Adrenal gland (tissue), 12 donors: ENCODE data around the gene ZNF341. TPM values are rescaled to one million over a fixed set of nuclear protein-coding genes. Genes with fewer than 3 reads are reported as not detected.

Experiments used
- DNase-seq, 7 donors: peaks; one replicate each; pipeline ENCODE4 v3.0.0-alpha.2; 2019 to 2020
- H3K27ac ChIP-seq, 5 donors: fragments of 200-600 bp; sonication (generic) in 4 of 5; 1 replicate in 3 of 5; 2 replicates in 2 of 5; pipeline versions ENCODE4 v1.5.1 to v1.8.0; 2016 to 2020; ENCODE audit warnings: mild to moderate bottlenecking in 1 of 5
- H3K27me3 ChIP-seq: fragments of 200-600 bp; 2 replicates; pipeline ENCODE4 v1.8.0; 2021
- H3K36me3 ChIP-seq, 2 donors: fragments of 200-600 bp; replicated peaks in 1 of 2; 1 replicate in 1 of 2; 2 replicates in 1 of 2; pipeline versions ENCODE4 v1.5.1 to v1.8.0; 2018 to 2022
- H3K4me1 ChIP-seq, 2 donors: fragments of 200-600 bp; replicated peaks in 1 of 2; 1 replicate in 1 of 2; 2 replicates in 1 of 2; pipeline versions ENCODE4 v1.5.1 to v1.8.0; 2018 to 2021
- H3K4me3 ChIP-seq, 4 donors: fragments of 200-600 bp; sonication (generic) in 3 of 4; one replicate each; pipeline ENCODE4 v1.5.1; 2016 to 2018
- H3K9me3 ChIP-seq, 3 donors: fragments of 200-600 bp; sonication (generic) in 1 of 3; replicated peaks in 1 of 3; 1 replicate in 2 of 3; 2 replicates in 1 of 3; pipeline versions ENCODE4 v1.5.1 to v1.8.0; 2016 to 2021
- CTCF ChIP-seq, 6 experiments: fragments of 450-650 bp in 4 of 6; fragments of 200-600 bp in 2 of 6; sonication (generic) in 1 of 6; IDR thresholded peaks; 1 replicate in 5 of 6; 2 replicates in 1 of 6; pipeline versions ENCODE4 v1.5.1 to v1.8.0; 2016 to 2021; ENCODE audit warnings: antibody characterized with exemption in 6 of 6, mild to moderate bottlenecking in 2 of 6, moderate library complexity in 1 of 6
- POLR2A ChIP-seq, 2 donors: fragments of 450-650 bp; IDR thresholded peaks; one replicate each; pipeline ENCODE4 v1.6.1; 2017; ENCODE audit warnings: antibody characterized with exemption in 2 of 2, mild to moderate bottlenecking in 2 of 2, moderate library complexity in 1 of 2
- WGBS, 4 donors: extraction: QIAGEN DNeasy Blood & Tissue Kit in 2 of 4; methylation state at CpG; one replicate each; pipeline versions ENCODE4 v1.1.5 to v1.1.7; 2013 to 2017; 5-methylcytosine and 5-hydroxymethylcytosine counted together
- intact Hi-C, 2 donors: fragments of 100-400 bp; cut with DNase I; formaldehyde crosslinking; loops; one replicate each; pipeline versions ENCODE4 v1.14.1 to v1.15.0; 2022 to 2023
- polyA plus RNA-seq, 3 donors: library from polyadenylated mRNA; stranded (reverse); fragments of 200-250 nt in 2 of 3; fragments of 350-450 nt in 1 of 3; fragmentation: Illumina TruSeq in 1 of 3; extraction: RNeasy Lipid Tissue Mini Kit (QIAGEN cat#74804) in 1 of 3; gene quantifications; one replicate each; pipeline ENCODE4 v1.2.3, GENCODE V29; 2013 to 2014
- total RNA-seq, 9 donors: library from RNA; depleted of rRNA in 4 of 9; stranded (reverse); fragments of >200 nt in 4 of 9; fragments of 120-200 nt in 1 of 9; fragmentation: NEBNext Ultra II Directional in 1 of 9; extraction: Animal tissue kit (Norgen Biotek cat#: 25700) in 1 of 9; gene quantifications; one replicate each; pipeline versions ENCODE4 v1.1.0 to v1.2.4, GENCODE V29; 2013 to 2023
- donor health status: healthy with polysubstance abuse.
- donor health status: Bipolar disorder and iron deficiency.
- donor health status: DM: yes; HTN: yes; CAD: no.
- donor health status: DM: no; HTN: no; CAD: no.
- donor health status: DM: no; HTN: no; CAD: no.
- donor health status: DM: yes; HTN: yes; CAD: no.

ZNF341 gene
- total and polyA plus RNA-seq, 12 donors = 1.1 to 9.2 (median 2.5) TPM

GRCh38 chr20:33693289-33693688 lies 38.5 kb upstream of the ZNF341 start:
- TF ChIP-seq POLR2A (IDR thresholded peaks at IDR 0.05) = no peak
- no peak for TF ChIP-seq CTCF (IDR thresholded peaks at IDR 0.05)
- 68 to 77% (median 70%) methylated on average over 5 of the region's 5 CpGs for WGBS, 4 donors
- no peaks in the 10 kb centered on the region for H3K36me3 ChIP-seq
- intact Hi-C loops = no loop called here
- no peaks in the 10 kb centered on the region for H3K9me3 ChIP-seq
- DNase-seq = peak in 1 of 7 donors; percentile 48
- H3K4me3 ChIP-seq = no peak overlapping the region
- peaks cover 20 to 33% of the 10 kb centered on the region in 2 donors for H3K4me1 ChIP-seq
- no peak overlapping the region for H3K27ac ChIP-seq
- no peaks in the 10 kb centered on the region for H3K27me3 ChIP-seq

DNA sequence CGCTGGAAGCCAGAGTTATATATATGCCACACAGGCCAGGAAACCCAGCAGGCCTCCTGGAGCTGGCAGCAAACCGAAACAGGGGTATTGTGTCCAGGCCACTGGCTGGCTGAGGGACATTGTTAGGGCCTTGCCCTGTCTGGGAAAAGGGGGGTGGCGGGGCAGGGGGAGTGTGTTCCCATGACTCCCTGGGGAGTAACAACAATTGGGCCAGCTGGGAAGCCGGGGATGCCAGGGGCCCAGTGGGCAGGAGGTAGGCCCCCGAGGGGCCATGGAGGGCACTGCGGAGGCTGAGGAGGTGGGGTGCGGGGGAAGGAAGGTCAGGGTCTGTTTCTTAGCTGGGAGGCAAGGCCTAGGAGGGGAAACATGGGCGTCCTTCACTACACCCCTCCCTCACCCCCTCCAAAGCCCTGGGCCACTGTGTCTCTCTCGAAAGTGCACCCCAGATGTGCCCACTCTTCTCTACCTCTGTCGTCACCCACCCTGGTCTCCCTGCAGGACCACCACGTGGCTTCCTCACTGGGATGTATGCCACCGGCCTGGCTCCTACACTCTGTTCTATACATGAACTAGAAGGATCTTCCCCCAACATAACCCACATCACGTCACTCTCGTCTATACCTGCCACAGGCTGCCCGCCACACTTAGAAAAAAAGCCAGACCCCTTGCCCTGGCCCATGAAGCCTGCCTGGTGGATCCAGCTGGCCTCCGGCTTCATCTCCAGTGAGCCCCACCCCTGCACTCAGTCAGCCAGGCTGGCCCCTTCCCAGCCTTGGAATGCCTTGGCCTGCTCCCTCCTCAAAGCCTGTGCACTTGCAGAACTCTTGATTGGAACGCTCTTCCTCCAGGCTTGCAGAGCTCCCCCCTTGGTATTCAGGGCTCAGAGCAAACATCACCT lies 37.8 kb upstream of the ZNF341 start:
- intact Hi-C loops = no loop called here
- 78 to 87% (median 81%) methylated on average over 14 to 17 of the region's 17 CpGs for WGBS, 4 donors
- no peaks in the 10 kb centered on the region for H3K36me3 ChIP-seq
- H3K4me3 ChIP-seq = no peak overlapping the region
- no peak for TF ChIP-seq CTCF (IDR thresholded peaks at IDR 0.05)
- no peak for TF ChIP-seq POLR2A (IDR thresholded peaks at IDR 0.05)
- H3K4me1 ChIP-seq = peaks cover 13 to 26% of the 10 kb centered on the region in 2 donors
- no peaks in the 10 kb centered on the region for H3K27me3 ChIP-seq
- H3K9me3 ChIP-seq = no peaks in the 10 kb centered on the region
- peak overlapping the region in 1 of 5 donors; percentile 39 for H3K27ac ChIP-seq
- peak in 1 of 7 donors; percentile 53 for DNase-seq

GRCh38 chr20:33694639-33695012 lies 37.2 kb upstream of the ZNF341 start:
- H3K27ac ChIP-seq = peak overlapping the region in 1 of 5 donors; percentile 45
- H3K4me1 ChIP-seq = peaks cover 6 to 19% of the 10 kb centered on the region in 2 donors
- no peak for DNase-seq
- TF ChIP-seq POLR2A (IDR thresholded peaks at IDR 0.05) (no peak), CTCF (IDR thresholded peaks at IDR 0.05) (no peak)
- no peak overlapping the region for H3K4me3 ChIP-seq
- 78 to 89% (median 85%) methylated on average over 4 to 6 of the region's 6 CpGs for WGBS, 4 donors
- intact Hi-C loops = no loop called here
- no peaks in the 10 kb centered on the region for H3K36me3 ChIP-seq
- H3K9me3 ChIP-seq = no peaks in the 10 kb centered on the region
- no peaks in the 10 kb centered on the region for H3K27me3 ChIP-seq

DNA sequence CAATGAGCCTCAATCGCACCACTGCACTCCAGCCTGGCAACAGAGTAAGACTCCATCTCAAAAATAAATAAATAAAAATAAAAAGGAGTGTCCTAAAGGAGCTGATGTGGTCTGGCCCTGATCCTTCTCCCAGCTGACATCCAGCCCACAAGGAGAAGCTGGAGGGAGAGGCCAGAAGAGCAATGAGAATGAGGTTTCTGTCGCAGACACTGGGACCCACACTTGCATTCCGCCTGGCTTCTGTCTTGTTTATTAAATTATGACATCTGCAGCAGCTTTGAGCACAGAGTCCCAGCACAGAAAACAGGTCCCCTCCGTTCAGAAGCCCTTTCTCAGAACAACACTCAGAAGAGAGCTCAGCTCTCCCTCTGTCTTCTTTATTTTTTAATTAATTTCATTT lies 35.3 kb upstream of the ZNF341 start:
- DNase-seq = peak in 1 of 7 donors; percentile 56
- TF ChIP-seq CTCF (IDR thresholded peaks at IDR 0.05) (no peak), POLR2A (IDR thresholded peaks at IDR 0.05) (no peak)
- Histone ChIP-seq H3K27me3 (no peaks in the 10 kb centered on the region), H3K4me1 (peaks cover 0 to 10% of the 10 kb centered on the region in 2 donors), H3K9me3 (no peaks in the 10 kb centered on the region), H3K4me3 (no peak overlapping the region), H3K36me3 (no peaks in the 10 kb centered on the region), H3K27ac (peak overlapping the region in 1 of 5 donors; percentile 69)
- intact Hi-C loops = no loop called here
- 73 to 86% (median 81%) methylated on average over 4 of the region's 4 CpGs for WGBS, 4 donors
